Head of caudate nucleus (tissue), 42 donors: ENCODE data around the gene LTBP2.
A peak's percentile ranks its signal among the peaks of the same experiment; 100 is the strongest.

Source experiments
- DNase-seq, 42 donors: peaks; one replicate each; pipeline versions ENCODE4 v3.0.0 to v3.0.0-alpha.2; 2020 to 2021; ENCODE audit warnings: mixed read lengths in 7 of 42
- intact Hi-C: fragments of 100-400 bp; cut with DNase I; formaldehyde crosslinking; loops from one replicate; pipeline ENCODE4 v1.15.0; 2022

LTBP2 gene

DNA sequence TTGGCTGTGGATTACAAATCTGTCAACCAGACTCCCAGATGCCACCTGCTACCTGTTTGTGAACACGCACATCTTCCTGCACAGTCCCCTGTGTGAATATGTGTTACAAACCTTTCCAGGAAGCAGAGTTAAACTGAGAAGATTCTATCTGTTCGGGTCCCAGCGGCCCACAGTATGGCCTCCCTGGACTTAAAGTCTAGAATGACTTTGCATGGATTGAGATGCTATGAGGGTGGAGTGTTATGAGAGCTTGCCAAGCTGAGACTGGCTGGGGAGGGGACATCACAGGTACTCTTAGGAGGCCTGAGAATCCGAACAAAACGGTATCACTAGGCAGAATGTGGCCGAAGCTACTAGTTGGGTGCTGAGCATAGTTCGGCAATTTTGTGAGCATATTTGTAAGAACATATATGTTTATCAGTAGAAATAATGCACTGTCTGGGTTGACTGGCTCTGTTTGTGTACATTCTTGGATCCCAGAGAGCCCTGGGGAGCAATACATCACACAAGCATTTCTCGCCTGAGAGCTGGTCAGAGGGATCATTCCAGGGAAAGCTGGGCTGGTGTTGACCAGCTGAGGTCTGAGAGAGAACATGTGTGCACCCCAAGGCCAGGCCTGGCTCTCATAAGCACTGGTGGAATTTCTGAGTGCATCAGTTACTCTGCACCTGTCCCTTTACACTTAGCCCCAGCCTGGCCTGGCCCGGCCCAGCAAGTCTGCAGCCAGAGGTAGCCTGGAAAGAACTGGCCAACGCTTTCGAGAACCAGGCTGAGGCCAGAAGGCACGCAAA lies 29.8 kb upstream of the LTBP2 start:
- no peak for DNase-seq
- intact Hi-C loops, result no loop called here

GRCh38 chr14:74638966-74639365 lies 26.9 kb upstream of the LTBP2 start:
- intact Hi-C loops, result no loop called here
- DNase-seq, result no peak

DNA sequence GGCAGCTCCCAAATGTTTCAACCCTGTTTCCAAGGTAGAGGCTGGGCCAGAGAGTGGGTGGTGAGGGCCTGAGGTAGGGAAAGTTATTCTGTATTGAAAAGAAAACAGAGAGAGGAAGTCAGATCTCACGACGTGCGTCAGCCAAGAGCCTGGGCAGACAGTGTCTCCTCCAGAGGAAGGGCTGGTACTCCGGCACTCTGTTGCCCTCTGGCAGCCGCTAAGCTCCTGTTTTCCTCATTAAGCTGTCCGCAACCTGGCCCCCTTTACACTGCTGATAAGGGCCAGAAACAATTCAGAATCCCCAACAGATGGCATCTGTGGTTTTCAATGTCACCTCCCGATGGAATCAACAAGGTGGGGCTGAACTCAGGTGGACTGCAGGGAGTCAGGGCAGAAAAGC lies 26.0 kb upstream of the LTBP2 start:
- DNase-seq, result no peak
- intact Hi-C loops, result no loop called here

GRCh38 chr14:74637178-74637550 lies 25.1 kb upstream of the LTBP2 start:
- DNase-seq, result no peak
- intact Hi-C loops, result no loop called here

DNA sequence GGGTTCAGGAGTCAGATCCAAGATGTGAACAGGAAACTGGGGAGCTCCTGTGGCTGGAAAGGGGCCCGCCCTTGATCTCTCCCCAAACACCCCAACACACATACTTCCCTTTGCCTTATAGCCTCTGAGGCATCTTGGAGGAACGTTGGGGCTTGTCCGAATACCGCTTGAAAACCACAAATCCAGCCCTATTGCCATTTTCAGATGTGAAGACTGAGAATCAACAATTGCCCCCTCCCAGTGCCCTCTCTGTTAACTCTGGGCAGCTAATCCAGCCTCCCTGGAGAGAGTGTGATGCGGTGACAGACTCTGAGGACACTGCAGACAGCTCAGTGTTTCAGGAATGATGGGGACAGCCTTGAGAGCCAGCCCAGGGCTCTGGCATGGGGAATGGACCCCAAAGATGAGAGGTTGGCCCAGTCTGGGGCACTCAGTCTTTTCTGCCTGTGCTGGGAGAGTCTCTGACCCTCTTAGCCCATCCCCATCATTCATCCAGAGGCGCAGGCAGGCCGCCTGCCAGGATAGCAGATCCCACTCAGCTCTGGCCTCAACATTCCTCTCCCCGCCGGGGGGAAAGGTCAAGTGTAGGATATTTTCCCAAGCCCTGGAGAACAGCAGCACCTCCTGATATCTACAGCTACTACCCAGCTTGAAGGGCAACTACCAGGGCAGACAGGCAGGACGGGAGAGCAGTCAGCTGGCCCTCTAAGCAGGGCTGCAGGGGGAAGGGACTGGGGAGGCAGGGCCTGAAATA lies 24.6 kb upstream of the LTBP2 start:
- intact Hi-C loops, result no loop called here
- DNase-seq, result no peak

DNA sequence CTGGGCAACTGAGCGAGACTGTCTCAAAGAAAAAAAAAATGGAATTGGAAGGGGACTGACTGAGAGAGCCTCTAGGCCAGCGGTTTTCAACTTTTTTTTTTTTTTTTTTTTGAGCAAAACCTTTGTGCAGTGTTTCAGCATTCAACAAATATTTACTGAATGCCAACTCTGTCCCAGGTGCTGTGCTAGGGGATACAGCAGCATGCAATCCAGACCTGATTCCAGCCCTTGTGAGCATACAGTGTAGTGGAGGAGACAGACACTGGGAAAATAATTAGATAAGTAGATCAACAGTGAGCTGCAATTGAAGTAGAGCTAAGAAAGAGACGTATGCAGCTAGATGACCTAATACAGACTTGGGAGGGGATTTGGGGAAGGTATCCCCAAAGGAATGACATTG lies 23.8 kb upstream of the LTBP2 start:
- DNase-seq, result no peak
- intact Hi-C loops, result no loop called here

- no peak for DNase-seq
- intact Hi-C loops, result no loop called here
Observed at GRCh38 chr14:74634964-74635363, 22.9 kb upstream of the LTBP2 start.

- intact Hi-C loops, result no loop called here
- DNase-seq, result no peak
Observed at GRCh38 chr14:74634481-74634880, 22.4 kb upstream of the LTBP2 start.

DNA sequence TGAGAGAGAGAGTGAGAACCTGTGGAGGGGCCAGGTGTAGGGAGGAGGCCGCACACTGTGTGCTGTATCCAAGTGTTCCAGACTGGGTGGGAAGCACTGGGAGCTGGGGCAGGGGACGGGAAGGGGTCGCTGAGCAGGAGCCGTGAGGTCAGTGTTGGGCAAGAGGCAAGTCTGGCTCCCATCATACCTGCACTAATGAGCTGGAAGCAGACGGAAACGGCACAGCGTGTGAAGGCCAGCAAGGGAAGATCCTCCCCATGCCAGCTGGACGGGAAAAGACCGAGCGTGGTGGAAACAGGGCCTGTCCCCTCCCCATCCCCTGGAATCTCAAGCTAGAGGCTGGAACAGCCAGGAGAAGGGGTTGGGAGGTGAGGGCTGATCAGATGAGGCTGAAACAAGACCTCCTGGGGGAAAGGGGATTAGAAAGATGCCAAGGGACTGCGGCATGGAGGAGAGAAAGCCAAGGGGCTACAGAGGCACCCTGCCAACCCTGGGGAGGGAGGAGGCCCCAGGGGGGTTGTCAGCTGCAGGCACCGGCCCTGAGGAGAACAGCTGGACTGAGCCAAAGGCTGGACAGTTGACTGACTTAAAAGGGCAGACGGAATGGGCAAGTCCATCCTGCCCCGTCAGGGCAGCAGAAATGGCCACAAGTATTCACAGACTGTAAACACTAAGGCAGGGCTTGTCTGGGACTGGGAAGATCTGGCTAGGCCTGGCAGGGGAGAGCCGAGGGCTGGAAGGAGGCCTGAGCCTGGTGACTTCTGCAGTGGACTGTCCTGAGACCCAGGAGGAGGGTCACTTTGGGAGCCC lies 19.0 kb upstream of the LTBP2 start:
- no peak for DNase-seq
- intact Hi-C loops, result no loop called here

GRCh38 chr14:74628418-74628817 lies 16.4 kb upstream of the LTBP2 start:
- intact Hi-C loops, result no loop called here
- DNase-seq, result no peak

DNA sequence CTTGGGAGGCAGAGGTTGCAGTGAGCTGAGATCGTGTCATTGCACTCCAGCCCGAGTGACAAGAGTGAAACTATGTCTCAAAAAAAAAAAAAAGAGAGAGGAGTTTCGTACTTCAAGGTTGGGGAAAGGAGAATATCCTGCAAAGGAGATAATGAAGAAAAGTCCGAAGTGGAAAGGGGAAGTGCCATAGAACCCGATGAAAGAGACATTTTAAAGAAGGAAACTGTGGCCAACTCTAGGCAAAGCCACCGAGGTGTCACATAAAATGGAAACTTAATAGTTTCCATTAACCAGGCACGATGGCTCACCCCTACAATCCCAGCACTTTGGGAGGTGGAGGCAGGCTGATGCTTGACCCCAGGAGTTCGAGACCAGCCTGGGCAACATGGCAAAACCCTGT lies 15.0 kb upstream of the LTBP2 start:
- intact Hi-C loops, result no loop called here
- DNase-seq, result no peak

DNA sequence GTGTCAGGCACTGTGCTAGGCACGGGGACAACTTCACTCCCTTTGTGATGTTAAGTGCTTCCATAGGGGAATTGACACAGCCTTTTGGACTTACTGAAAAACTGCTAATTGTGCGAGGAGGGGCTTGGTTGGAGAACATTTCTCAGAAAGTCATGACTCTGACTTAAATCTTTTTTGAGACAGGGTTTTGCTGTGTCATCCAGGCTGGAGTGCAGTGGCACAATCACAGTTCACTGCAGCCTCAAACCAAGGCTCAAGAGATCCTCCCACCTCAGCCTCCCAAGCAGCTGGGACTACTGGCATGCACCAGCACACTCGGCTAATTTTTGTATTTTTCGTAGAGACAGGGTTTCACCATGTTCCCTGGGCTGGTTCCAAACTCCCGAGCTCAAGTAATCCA lies 10.2 kb upstream of the LTBP2 start:
- no peak for DNase-seq
- intact Hi-C loops, result no loop called here

- intact Hi-C loops, result no loop called here
- no peak for DNase-seq
Observed at GRCh38 chr14:74621556-74621955, 9.5 kb upstream of the LTBP2 start.

DNA sequence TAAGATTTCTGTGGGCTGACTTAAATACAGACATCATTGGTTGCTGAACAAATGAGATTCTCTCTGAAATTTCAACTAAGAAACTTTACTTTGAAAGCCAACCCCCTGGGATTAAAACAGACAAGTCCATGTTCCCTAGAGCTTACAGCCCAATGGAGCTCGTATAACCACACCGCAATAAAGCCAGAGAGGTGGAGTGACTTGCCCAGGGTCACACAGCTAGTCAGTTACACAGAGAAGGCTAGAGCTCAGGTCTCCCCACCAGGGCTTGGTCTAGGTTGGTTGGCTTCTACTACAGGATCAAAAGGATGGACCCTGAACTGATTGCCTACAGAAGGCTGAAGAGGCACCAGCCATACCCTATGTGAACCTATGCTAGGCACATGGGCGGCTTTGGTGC lies 8.9 kb upstream of the LTBP2 start:
- DNase-seq, result no peak
- intact Hi-C loops, result no loop called here

GRCh38 chr14:74620497-74620921 lies 8.5 kb upstream of the LTBP2 start:
- intact Hi-C loops, result no loop called here
- no peak for DNase-seq

DNA sequence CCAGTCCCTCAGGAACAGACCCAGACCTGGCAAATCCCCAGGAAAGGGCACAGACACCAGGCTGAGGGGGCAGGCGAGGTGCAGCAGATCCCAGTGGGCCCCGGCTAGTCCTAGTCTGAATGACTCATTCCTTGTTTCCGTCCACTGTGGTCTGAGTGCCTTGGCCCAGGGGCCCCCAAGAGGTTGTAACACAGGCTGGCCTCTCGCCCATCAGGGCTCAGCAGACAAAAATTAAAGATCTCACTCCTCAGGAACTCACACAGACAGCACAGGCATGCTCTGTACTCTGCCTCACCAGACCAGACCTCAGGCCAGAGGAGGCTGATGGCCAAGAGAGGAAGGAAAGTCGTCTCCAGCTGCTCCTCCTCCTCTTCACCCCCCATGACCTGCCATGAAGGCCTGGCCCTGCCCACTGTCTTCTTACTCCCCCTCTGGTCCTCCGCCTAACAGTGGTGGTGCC lies 7.7 kb upstream of the LTBP2 start:
- intact Hi-C loops, result no loop called here
- peak in 1 of 42 donors; percentile 22 for DNase-seq

DNA sequence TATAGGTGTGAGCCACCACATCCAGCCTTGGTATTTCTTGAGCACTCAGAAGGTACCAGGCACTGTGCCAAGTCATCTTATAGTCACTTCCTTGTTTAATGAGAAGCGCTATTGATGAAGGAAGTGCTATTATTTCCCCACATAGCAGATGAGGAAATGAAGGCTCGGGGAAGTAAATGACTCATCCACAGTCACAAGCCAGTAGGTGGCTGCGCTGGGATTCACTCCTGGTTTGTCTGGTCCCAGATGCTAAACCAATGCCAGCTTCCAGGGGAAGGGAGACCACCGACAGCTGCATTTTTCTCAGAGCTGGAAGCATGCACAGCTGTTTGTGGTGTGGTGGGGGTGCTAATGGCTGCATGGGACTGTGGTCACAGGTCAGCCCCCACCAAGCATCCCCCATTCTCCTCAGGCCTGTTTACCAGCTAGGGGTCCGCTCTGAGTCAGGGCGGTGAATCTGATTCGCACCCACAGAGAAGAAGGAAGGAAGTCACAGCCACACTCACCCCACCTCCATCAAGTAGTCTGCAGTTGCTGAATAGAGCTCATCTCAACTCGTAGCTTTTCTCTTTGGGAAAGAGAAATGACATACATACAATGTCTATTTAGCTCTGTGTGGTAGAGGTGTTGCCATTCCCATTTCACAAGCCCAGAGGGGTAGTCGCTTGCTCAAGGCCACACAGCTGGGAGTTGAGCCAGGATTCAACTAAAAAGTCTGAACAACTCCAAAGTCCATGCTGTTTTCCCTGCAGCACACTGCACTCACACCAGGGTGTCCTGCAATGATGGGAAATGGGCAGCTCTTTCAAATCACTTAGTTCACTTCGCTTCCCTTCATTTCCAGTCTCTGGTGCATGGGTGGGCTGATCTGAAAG lies 6.3 kb upstream of the LTBP2 start:
- peak in 2 of 42 donors; percentile 32 to 42 for DNase-seq
- intact Hi-C loops, result no loop called here

DNA sequence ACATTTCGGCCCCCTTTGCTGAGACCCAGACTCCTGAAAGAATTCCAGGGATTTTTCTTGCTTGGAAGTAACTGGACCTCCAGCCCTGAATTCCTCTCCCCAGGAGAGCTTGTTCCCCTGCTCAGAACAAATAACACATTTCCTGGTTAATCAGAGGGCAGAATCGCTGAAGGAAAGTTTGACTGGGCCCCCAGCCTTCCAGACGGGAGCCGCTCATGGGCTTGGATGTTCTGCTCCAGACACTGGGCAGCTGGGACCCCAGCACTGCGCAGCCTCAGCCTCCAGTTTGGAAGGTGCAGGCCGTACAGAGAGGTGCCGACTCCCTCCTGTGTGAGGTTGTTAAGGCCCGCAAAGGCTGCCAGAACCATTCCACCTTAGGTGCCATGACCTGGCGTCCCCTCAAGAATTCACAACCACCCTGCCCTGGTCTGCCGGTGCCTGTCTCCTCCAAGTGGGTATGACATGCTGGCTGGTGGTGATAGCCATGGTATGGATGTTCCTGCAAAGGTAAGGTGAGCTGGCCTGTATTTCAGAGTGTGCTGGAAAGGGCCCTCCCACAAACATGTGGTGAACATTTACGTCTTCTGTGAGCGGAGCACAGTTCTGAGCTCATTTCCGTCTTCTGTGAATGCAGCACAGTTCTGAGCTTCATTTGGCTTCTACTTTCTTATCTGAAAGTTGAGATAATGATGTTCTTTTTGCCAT lies 5.1 kb upstream of the LTBP2 start:
- intact Hi-C loops, result no loop called here
- no peak for DNase-seq
